GM21717 (cell line): ENCODE results near the gene CLDN8.

Experiments
- ATAC-seq: cut with Tn5 transposase; IDR thresholded peaks from one replicate; pipeline ENCODE4 v1.9.1; 2021; ENCODE audit warnings: mild to moderate bottlenecking, moderate library complexity; ENCODE audit not compliant: unreplicated experiment

Gene CLDN8

GRCh38 chr21:30216041-30216723 is at the start of gene CLDN8:
CLDN8 (minus strand) TSS chr21:30216097; CDS start chr21:30215925, 172 bp downstream.
- ATAC-seq = no peak

DNA sequence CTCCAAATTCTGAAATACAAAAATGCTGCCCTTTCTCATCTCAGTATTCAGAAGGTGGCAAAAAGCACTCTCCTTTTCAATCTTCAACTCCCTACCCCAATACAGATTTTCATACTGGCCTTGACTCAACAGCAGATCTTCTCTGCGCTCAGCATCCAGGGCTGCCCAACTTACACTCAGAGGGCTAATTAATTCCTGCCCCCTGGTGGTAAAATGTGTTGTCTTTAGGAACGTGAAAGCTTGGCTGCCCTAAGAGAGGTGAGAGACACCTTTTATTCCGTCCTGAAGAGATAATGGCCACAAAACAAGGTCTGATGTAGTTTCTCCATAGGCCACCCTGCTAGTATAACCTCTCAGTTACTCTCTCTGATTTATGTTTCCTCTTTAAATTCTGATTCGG is 41.9 kb upstream of the CLDN8 start:
- ATAC-seq = no peak

DNA sequence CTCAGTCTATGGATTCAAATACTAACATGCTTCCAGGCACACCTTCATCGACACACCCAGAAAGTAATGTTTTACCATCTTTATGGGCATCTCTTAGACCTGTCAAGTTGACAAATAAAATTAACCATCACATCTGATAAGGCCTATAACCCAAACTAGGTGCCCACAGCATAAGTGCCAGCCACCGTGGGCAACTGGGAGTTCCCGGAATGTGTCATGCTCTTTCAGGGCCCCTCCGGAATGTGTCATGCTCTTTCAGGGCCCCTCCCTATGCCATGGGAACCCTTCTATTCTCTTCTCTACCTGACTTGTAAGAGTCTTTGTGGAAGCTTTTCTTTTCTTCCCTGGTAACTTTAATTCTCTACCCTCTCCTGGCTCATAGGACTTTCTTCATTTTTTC is 40.2 kb upstream of the CLDN8 start:
- no peak for ATAC-seq

- ATAC-seq = no peak
These were observed 39.8 kb upstream of the CLDN8 start for GRCh38 chr21:30255679-30256078.

DNA sequence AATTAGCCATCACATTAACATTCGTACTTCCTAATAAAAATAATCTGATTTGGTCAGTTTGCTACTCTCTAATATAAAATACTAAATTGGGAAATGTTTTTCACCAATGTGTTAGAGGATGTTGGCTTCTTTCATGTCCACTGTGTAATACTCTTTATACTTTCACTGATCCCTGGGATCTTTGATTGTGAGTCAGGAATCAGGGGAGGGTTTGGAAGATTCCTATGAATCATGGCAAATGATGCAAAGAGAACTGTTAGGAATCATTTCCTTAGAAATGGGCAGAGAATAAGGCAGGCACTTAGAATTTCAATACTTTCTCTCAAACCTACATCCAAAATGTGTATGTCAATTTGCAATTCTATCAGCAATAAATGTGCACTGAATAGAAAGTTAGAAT is 35.9 kb upstream of the CLDN8 start:
- no peak for ATAC-seq

DNA sequence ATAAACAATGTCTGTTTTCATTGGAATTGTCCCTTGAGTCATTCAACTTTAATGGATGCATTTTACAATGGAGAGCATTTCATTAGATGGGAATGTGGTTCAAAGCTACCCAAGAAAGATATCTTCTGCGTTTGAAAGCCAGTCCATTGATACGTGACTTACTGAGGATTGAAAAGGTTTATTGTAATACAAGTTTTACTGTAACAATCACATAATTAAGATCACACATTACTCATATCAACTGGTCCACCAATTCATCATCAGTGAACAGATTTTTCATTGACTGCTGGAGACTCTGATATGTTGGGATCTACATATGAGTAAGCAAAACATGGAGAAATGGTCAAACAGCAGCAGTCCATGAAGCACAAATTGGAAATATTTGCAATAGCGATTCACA is 34.0 kb upstream of the CLDN8 start:
- ATAC-seq = no peak

DNA sequence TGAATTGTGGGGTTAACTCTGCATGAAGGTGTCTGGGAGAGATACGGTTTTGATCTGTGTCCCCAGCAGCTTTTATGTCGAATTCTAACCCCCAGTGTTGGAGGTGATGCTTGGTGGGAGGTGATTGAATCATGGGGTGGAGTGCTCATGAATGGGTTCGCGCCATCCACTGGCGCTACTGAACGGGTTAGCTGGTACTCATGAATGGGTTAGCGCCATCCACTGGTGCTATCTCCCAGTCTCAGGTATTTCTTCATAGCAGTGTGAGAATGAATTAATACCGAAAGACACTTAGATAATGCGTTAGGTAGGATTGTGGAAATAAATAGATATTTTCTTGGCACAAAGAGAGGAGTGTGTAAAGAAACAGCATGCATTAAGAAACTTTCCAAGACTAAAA is 32.9 kb upstream of the CLDN8 start:
- ATAC-seq = no peak

- ATAC-seq = no peak
These were observed 29.2 kb upstream of the CLDN8 start for GRCh38 chr21:30245061-30245460.

- no peak for ATAC-seq
These were observed 27.8 kb upstream of the CLDN8 start for GRCh38 chr21:30243691-30244090.

DNA sequence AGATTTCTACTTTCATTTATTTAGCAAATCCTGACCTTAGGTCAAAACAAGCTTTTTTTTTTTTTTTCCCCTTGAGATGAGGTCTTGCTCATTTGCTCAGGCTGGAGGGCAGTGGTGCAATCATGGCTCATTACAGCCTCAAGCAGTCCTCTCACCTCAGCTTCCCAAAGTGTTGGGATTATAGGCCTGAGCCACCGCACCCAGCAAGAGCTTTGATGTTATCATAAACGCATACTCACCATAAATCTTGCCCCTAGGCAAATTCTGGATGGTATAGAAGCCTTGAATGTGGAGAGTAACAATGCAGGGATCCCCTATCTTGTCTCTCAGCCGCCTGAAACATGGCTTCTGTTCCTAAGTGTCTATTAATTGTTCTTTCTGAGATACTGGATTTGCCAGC is 24.8 kb upstream of the CLDN8 start:
- ATAC-seq = no peak

GRCh38 chr21:30238168-30238567 is 22.3 kb upstream of the CLDN8 start:
- ATAC-seq = no peak

DNA sequence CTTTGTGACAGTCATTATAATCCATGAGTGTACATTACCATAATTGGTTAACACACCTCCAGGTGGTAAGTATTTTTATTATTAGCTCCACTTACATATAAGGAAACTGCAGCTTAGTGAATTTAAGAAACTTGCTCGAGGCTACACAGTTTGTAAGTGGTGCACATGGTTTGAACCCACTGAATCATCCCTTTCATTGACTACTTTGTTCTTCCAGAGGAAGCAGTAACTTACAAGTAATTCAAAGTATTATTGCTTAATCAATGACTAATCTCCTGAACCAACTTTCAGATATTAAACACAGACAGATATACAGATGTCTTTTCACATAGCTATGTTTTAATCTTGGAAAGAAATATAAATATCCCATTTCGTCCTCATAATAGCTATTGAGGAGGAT is 18.7 kb upstream of the CLDN8 start:
- ATAC-seq = no peak

DNA sequence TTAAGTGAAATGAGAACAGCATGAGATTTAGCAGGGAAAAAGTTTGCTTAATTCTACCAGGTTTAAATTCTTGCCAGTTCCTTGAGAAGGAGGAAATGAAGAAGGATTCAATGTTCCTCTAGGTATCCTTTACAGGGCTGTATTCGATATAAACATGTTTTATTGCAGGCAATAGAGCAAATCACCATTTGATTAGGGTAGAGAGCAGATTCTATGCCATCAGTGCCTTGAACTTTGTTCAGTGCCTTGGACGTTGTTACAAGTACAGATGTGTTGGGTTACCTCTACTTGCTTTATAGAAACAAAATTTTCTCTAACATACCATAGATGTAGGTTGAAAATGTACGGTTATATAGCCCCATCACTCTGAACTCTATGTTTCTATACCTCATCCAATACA is 18.2 kb upstream of the CLDN8 start:
- ATAC-seq = no peak

GRCh38 chr21:30233228-30234020 is 17.5 kb upstream of the CLDN8 start:
- ATAC-seq = no peak

- no peak for ATAC-seq
These were observed 16.1 kb upstream of the CLDN8 start for GRCh38 chr21:30232011-30232410.

DNA sequence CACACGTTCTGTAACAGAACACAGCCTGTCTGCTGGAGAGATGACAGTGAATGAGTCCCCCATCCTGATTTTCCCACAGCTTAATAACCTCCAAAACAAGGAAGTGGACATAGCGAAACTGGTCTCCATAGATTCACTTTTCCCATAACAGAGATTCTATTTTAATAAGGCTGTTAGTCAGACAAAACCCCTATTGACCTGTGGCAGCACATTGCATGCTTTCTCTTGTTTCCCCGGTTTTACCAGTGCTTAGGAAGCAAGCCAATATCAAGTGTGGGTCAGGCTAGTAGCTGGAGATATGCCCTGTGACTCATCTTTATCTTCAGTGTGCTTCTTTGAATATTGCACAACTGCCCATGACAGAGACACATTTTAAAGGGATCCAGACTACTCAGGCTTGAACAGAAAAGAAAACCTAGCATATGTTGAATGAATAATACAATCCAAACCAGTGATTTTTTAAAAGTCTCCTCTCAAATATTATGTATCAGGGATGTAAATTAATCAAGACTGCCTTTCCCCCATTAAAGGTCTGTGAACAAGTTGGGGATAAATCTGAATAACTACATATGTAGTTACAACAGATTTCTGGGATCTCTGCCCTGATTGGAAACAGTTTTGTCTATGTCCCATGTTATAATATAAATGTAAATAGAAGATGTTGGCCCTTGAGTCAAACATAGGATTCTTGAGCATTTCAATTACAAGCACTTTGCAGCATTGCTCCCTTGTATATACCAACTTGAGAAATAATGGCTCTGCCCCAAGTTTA is 11.9 kb upstream of the CLDN8 start:
- ATAC-seq = no peak

- no peak for ATAC-seq
These were observed 11.2 kb upstream of the CLDN8 start for GRCh38 chr21:30227128-30227527.

GRCh38 chr21:30223596-30223995 is 7.7 kb upstream of the CLDN8 start:
- ATAC-seq = no peak

DNA sequence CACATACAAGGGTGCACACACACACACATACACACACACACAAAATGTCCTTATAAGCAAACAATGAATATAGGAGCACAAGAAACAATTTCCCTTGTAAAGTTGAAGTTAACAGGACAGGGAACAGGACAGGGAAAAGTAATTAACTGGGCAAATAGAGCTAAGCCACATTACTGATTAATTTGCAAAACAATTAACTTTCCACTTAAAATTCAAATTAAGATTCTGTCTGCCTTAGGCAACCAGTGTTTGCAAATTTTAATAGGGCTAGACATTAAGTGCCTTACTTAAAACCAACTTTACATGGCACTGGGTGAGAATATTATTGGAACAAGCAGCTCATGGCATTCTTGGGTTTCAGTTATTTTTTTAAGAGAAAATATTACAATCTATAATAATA is 6.8 kb upstream of the CLDN8 start:
- no peak for ATAC-seq

DNA sequence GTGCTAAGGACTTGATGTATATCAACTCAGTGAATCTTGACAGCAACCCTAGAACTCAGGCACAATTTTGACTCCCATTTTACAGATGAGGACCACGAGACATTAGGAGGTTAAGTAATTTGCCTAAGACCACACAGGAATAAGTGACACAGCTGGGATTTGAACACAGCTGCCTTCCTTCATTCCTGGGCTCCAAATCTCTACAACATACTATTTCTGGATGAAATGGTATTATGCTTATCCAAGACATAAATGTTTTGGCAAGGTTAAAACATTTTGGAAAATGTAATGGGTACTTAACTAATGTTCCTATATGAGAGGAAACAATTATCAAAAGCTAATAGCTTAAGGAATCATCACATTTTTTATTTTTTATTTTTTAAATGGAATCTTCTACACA is 4.8 kb downstream of the CLDN8 start:
- ATAC-seq = no peak

- ATAC-seq = no peak
These were observed 6.3 kb downstream of the CLDN8 start for GRCh38 chr21:30209601-30210000.

DNA sequence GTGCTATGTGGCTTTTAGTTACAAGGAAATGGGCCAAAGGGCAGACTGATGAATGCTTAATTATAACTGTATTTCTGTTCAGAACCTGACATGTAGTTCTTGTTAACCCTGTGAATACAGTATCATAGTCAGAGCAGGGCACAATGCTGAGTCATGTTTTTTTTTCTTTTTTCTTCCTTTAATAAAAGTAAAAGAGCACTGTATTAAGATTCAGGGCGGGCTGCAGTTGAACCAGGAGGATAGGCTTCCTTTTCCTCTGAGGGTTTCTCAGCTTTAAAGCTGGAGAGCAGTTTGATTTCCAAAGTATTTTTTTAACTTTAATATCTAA is 8.7 kb downstream of the CLDN8 start:
- no peak for ATAC-seq
